ENCODE data around the gene TM4SF5. TPM values are rescaled to one million over a fixed set of nuclear protein-coding genes. Genes with fewer than 3 reads are reported as not detected.

Gene TM4SF5
- polyA plus RNA-seq, 1 donor: 44.0 TPM

- H3K27me3 ChIP-seq (ENCODE audit: control insufficient read depth, insufficient read depth, low read length): peaks cover 39% of the 10 kb centered on the region
- H3K27ac ChIP-seq (ENCODE audit: low read length): no peak overlapping the region
- no peaks in the 10 kb centered on the region for H3K36me3 ChIP-seq (ENCODE audit: control insufficient read depth, insufficient read depth, low read length)
- peaks cover 9% of the 10 kb centered on the region for H3K4me1 ChIP-seq (ENCODE audit: control insufficient read depth, insufficient read depth, low read length)
- H3K4me3 ChIP-seq (ENCODE audit: low read length): no peak overlapping the region
- H3K9me3 ChIP-seq (ENCODE audit: control insufficient read depth, low read depth, low read length): no peaks in the 10 kb centered on the region
- WGBS (ENCODE audit: insufficient coverage, low lambda C conversion rate): 0% methylated on average over 1 of the region's 51 CpGs
- DNase-seq: no peak
Observed at GRCh38 chr17:4744999-4745969, 26.4 kb upstream of the TM4SF5 start.

- WGBS (ENCODE audit: insufficient coverage, low lambda C conversion rate): no CpG with 5 or more reads among the region's 5 CpGs
- Histone ChIP-seq H3K27ac (ENCODE audit: low read length) (no peak overlapping the region), H3K27me3 (ENCODE audit: control insufficient read depth, insufficient read depth, low read length) (peaks cover 34% of the 10 kb centered on the region)
Observed at GRCh38 chr17:4747847-4748246, 23.8 kb upstream of the TM4SF5 start.

GRCh38 chr17:4748686-4749085, 23.0 kb upstream of the TM4SF5 start:
- H3K27ac ChIP-seq (ENCODE audit: low read length): no peak overlapping the region
- no CpG with 5 or more reads among the region's 4 CpGs for WGBS (ENCODE audit: insufficient coverage, low lambda C conversion rate)
- H3K27me3 ChIP-seq (ENCODE audit: control insufficient read depth, insufficient read depth, low read length): peaks cover 32% of the 10 kb centered on the region

More at GRCh38 chr17:4747847-4748246, 23.8 kb upstream of the TM4SF5 start:
- Histone ChIP-seq H3K9me3 (ENCODE audit: control insufficient read depth, low read depth, low read length) (no peaks in the 10 kb centered on the region), H3K4me1 (ENCODE audit: control insufficient read depth, insufficient read depth, low read length) (peaks cover 9% of the 10 kb centered on the region), H3K36me3 (ENCODE audit: control insufficient read depth, insufficient read depth, low read length) (no peaks in the 10 kb centered on the region), H3K4me3 (ENCODE audit: low read length) (no peak overlapping the region)
- DNase-seq: no peak

GRCh38 chr17:4750606-4751005, 21.1 kb upstream of the TM4SF5 start:
- DNase-seq: no peak
- Histone ChIP-seq H3K4me1 (ENCODE audit: control insufficient read depth, insufficient read depth, low read length) (no peaks in the 10 kb centered on the region), H3K36me3 (ENCODE audit: control insufficient read depth, insufficient read depth, low read length) (no peaks in the 10 kb centered on the region), H3K27me3 (ENCODE audit: control insufficient read depth, insufficient read depth, low read length) (peaks cover 16% of the 10 kb centered on the region), H3K9me3 (ENCODE audit: control insufficient read depth, low read depth, low read length) (no peaks in the 10 kb centered on the region), H3K27ac (ENCODE audit: low read length) (no peak overlapping the region), H3K4me3 (ENCODE audit: low read length) (no peak overlapping the region)
- WGBS (ENCODE audit: insufficient coverage, low lambda C conversion rate): no CpG with 5 or more reads among the region's 3 CpGs

More at GRCh38 chr17:4748686-4749085, 23.0 kb upstream of the TM4SF5 start:
- Histone ChIP-seq H3K9me3 (ENCODE audit: control insufficient read depth, low read depth, low read length) (no peaks in the 10 kb centered on the region), H3K36me3 (ENCODE audit: control insufficient read depth, insufficient read depth, low read length) (no peaks in the 10 kb centered on the region), H3K4me3 (ENCODE audit: low read length) (no peak overlapping the region), H3K4me1 (ENCODE audit: control insufficient read depth, insufficient read depth, low read length) (peaks cover 9% of the 10 kb centered on the region)
- DNase-seq: no peak

- H3K4me3 ChIP-seq (ENCODE audit: low read length): no peak overlapping the region
- WGBS (ENCODE audit: insufficient coverage, low lambda C conversion rate): 29% methylated on average over 1 of the region's 5 CpGs
- H3K9me3 ChIP-seq (ENCODE audit: control insufficient read depth, low read depth, low read length): no peaks in the 10 kb centered on the region
- no peak for DNase-seq
- no peak overlapping the region for H3K27ac ChIP-seq (ENCODE audit: low read length)
- H3K36me3 ChIP-seq (ENCODE audit: control insufficient read depth, insufficient read depth, low read length): no peaks in the 10 kb centered on the region
- no peaks in the 10 kb centered on the region for H3K4me1 ChIP-seq (ENCODE audit: control insufficient read depth, insufficient read depth, low read length)
- H3K27me3 ChIP-seq (ENCODE audit: control insufficient read depth, insufficient read depth, low read length): peaks cover 9% of the 10 kb centered on the region
Observed at GRCh38 chr17:4751932-4752331, 19.8 kb upstream of the TM4SF5 start.

GRCh38 chr17:4753392-4753791, 18.3 kb upstream of the TM4SF5 start:
- no peaks in the 10 kb centered on the region for H3K4me1 ChIP-seq (ENCODE audit: control insufficient read depth, insufficient read depth, low read length)
- WGBS (ENCODE audit: insufficient coverage, low lambda C conversion rate): no CpG with 5 or more reads among the region's 1 CpG
- H3K9me3 ChIP-seq (ENCODE audit: control insufficient read depth, low read depth, low read length): no peaks in the 10 kb centered on the region

GRCh38 chr17:4759776-4760236, 11.9 kb upstream of the TM4SF5 start:
- no peaks in the 10 kb centered on the region for H3K36me3 ChIP-seq (ENCODE audit: control insufficient read depth, insufficient read depth, low read length)
- no peaks in the 10 kb centered on the region for H3K27me3 ChIP-seq (ENCODE audit: control insufficient read depth, insufficient read depth, low read length)
- H3K4me3 ChIP-seq (ENCODE audit: low read length): no peak overlapping the region
- H3K27ac ChIP-seq (ENCODE audit: low read length): peak overlapping the region; percentile 39
- DNase-seq: peak; percentile 86 to 94
- H3K9me3 ChIP-seq (ENCODE audit: control insufficient read depth, low read depth, low read length): no peaks in the 10 kb centered on the region
- WGBS (ENCODE audit: insufficient coverage, low lambda C conversion rate): no CpG with 5 or more reads among the region's 10 CpGs
- H3K4me1 ChIP-seq (ENCODE audit: control insufficient read depth, insufficient read depth, low read length): no peaks in the 10 kb centered on the region

More at GRCh38 chr17:4753392-4753791, 18.3 kb upstream of the TM4SF5 start:
- DNase-seq: no peak
- Histone ChIP-seq H3K36me3 (ENCODE audit: control insufficient read depth, insufficient read depth, low read length) (no peaks in the 10 kb centered on the region), H3K4me3 (ENCODE audit: low read length) (no peak overlapping the region), H3K27ac (ENCODE audit: low read length) (no peak overlapping the region), H3K27me3 (ENCODE audit: control insufficient read depth, insufficient read depth, low read length) (peaks cover 9% of the 10 kb centered on the region)

- Histone ChIP-seq H3K4me3 (ENCODE audit: low read length) (no peak overlapping the region), H3K36me3 (ENCODE audit: control insufficient read depth, insufficient read depth, low read length) (no peaks in the 10 kb centered on the region), H3K9me3 (ENCODE audit: control insufficient read depth, low read depth, low read length) (no peaks in the 10 kb centered on the region), H3K4me1 (ENCODE audit: control insufficient read depth, insufficient read depth, low read length) (no peaks in the 10 kb centered on the region), H3K27ac (ENCODE audit: low read length) (no peak overlapping the region), H3K27me3 (ENCODE audit: control insufficient read depth, insufficient read depth, low read length) (no peaks in the 10 kb centered on the region)
- DNase-seq: no peak
- WGBS (ENCODE audit: insufficient coverage, low lambda C conversion rate): no CpG with 5 or more reads among the region's 3 CpGs
Observed at GRCh38 chr17:4764595-4764994, 7.1 kb upstream of the TM4SF5 start.

- Histone ChIP-seq H3K9me3 (ENCODE audit: control insufficient read depth, low read depth, low read length) (no peaks in the 10 kb centered on the region), H3K27ac (ENCODE audit: low read length) (no peak overlapping the region), H3K4me1 (ENCODE audit: control insufficient read depth, insufficient read depth, low read length) (peaks cover 10% of the 10 kb centered on the region), H3K36me3 (ENCODE audit: control insufficient read depth, insufficient read depth, low read length) (no peaks in the 10 kb centered on the region), H3K27me3 (ENCODE audit: control insufficient read depth, insufficient read depth, low read length) (no peaks in the 10 kb centered on the region), H3K4me3 (ENCODE audit: low read length) (no peak overlapping the region)
- no CpG with 5 or more reads among the region's 3 CpGs for WGBS (ENCODE audit: insufficient coverage, low lambda C conversion rate)
- DNase-seq: no peak
Observed at GRCh38 chr17:4766201-4766600, 5.5 kb upstream of the TM4SF5 start.

- no peak overlapping the region for H3K4me3 ChIP-seq (ENCODE audit: low read length)
- H3K4me1 ChIP-seq (ENCODE audit: control insufficient read depth, insufficient read depth, low read length): peaks cover 14% of the 10 kb centered on the region
- no peaks in the 10 kb centered on the region for H3K36me3 ChIP-seq (ENCODE audit: control insufficient read depth, insufficient read depth, low read length)
- no peak overlapping the region for H3K27ac ChIP-seq (ENCODE audit: low read length)
- no peaks in the 10 kb centered on the region for H3K9me3 ChIP-seq (ENCODE audit: control insufficient read depth, low read depth, low read length)
- no peak for DNase-seq
- no peaks in the 10 kb centered on the region for H3K27me3 ChIP-seq (ENCODE audit: control insufficient read depth, insufficient read depth, low read length)
- no CpG with 5 or more reads among the region's 9 CpGs for WGBS (ENCODE audit: insufficient coverage, low lambda C conversion rate)
Observed at GRCh38 chr17:4766723-4767122, 5.0 kb upstream of the TM4SF5 start.

Measured in large intestine (tissue), 3 donors.